K562 (cell line): Measurements from ENCODE around the gene AMZ2. TPM values are rescaled to one million over a fixed set of nuclear protein-coding genes. Genes with fewer than 3 reads are reported as not detected.

Experiments
- ATF1 ChIP-seq, 2 experiments: fragments of 450-650 bp in 1 of 2; IDR thresholded peaks; 2 replicates each; pipeline ENCODE4 v1.6.1; 2016; ENCODE audit warnings: missing compliant biosample characterization in 1 of 2, missing genetic modification characterization in 1 of 2
- CCNT2 ChIP-seq: IDR thresholded peaks from 2 replicates; pipeline ENCODE4 v1.6.1; 2011; ENCODE audit warnings: borderline replicate concordance, low read depth, mild to moderate bottlenecking, moderate library complexity, mixed read lengths, low read length; ENCODE audit not compliant: insufficient read length; ENCODE audit errors: extremely low read depth
- CTBP1 ChIP-seq: fragments of 450-650 bp; IDR thresholded peaks from 2 replicates; pipeline ENCODE4 v1.6.1; 2016; ENCODE audit warnings: borderline replicate concordance
- FOXA3 ChIP-seq, 2 experiments: fragments of 450-650 bp in 1 of 2; sonication (generic) in 1 of 2; formaldehyde crosslinking; IDR thresholded peaks in 1 of 2; conservative IDR thresholded peaks in 1 of 2; 2 replicates each; pipeline versions ENCODE4 v1.4.0 to v1.8.0; 2020 to 2022; ENCODE audit warnings: mild to moderate bottlenecking in 2 of 2, missing genetic modification reagents in 1 of 2
- HCFC1 ChIP-seq: IDR thresholded peaks from 2 replicates; pipeline ENCODE4 v1.6.1; 2012; ENCODE audit warnings: low read depth, low read length, improper control_type of control experiment
- MEIS2 ChIP-seq: fragments of 450-650 bp; IDR thresholded peaks from 2 replicates; pipeline ENCODE4 v1.6.1; 2014; ENCODE audit warnings: mild to moderate bottlenecking; ENCODE audit not compliant: partially characterized antibody
- NR3C1 ChIP-seq: sonication (generic); formaldehyde crosslinking; IDR thresholded peaks from 2 replicates; pipeline ENCODE4 v1.8.1; 2022; ENCODE audit warnings: missing genetic modification reagents
- PHF21A ChIP-seq: fragments of 450-650 bp; IDR thresholded peaks from 2 replicates; pipeline ENCODE4 v1.6.1; 2017; ENCODE audit warnings: low read depth, borderline replicate concordance
- RBM14 ChIP-seq: fragments of 200-400 bp; formaldehyde crosslinking; IDR thresholded peaks from 2 replicates; pipeline ENCODE4 v1.6.1; 2018; ENCODE audit warnings: low read depth, mild to moderate bottlenecking, low read length, moderate library complexity, borderline replicate concordance; ENCODE audit not compliant: insufficient read depth
- TAF9B ChIP-seq: fragments of 450-650 bp; IDR thresholded peaks from 2 replicates; pipeline ENCODE4 v1.6.1; 2018; ENCODE audit warnings: mild to moderate bottlenecking; ENCODE audit not compliant: partially characterized antibody
- TBP ChIP-seq: optimal IDR thresholded peaks from 2 replicates; pipeline ENCODE3; 2011; ENCODE audit warnings: low read depth, low read length, improper control_type of control experiment
- XRCC4 ChIP-seq: IDR thresholded peaks from one replicate; pipeline ENCODE4 v1.6.1; 2011; ENCODE audit not compliant: insufficient read depth, insufficient read length; ENCODE audit errors: extremely low read depth
- YY1 ChIP-seq, 3 experiments: IDR thresholded peaks; 2 replicates each; pipeline ENCODE4 v1.6.1; 2011; ENCODE audit warnings: low read length in 2 of 3, mild to moderate bottlenecking in 2 of 3, moderate library complexity in 2 of 3, borderline replicate concordance in 1 of 3, control low read depth in 1 of 3, low read depth in 1 of 3; ENCODE audit not compliant: insufficient read depth in 3 of 3, insufficient replicate concordance in 2 of 3, control insufficient read depth in 1 of 3, insufficient read length in 1 of 3; ENCODE audit errors: extremely low read depth in 1 of 3
- ZNF165 ChIP-seq: fragments of 250-450 bp; sonication (Bioruptor Pico); IDR thresholded peaks from 2 replicates; pipeline ENCODE4 v1.4.0; 2020; ENCODE audit warnings: borderline replicate concordance
- ZNF76 ChIP-seq: fragments of 250-450 bp; sonication (Bioruptor Pico); IDR thresholded peaks from 2 replicates; pipeline ENCODE4 v1.4.0; 2020; ENCODE audit warnings: mild to moderate bottlenecking, moderate library complexity, borderline replicate concordance
- polyA plus RNA-seq, 8 experiments: library from polyadenylated mRNA; depleted of rRNA in 4 of 8; stranded (reverse) in 5 of 8; unstranded in 3 of 8; fragments of >200 nt; fragmentation: Nextera tagmentation in 2 of 8; fragmentation: Illumina TruSeq in 1 of 8; extraction: Ambion mirVana in 2 of 8; extraction: Trizol in 1 of 8; gene quantifications; 2 replicates each; pipeline versions ENCODE4 v1.2.1 to v1.2.3, GENCODE V29; 2011 to 2014; ENCODE audit warnings: inconsistent platforms in 1 of 8, missing spikeins in 1 of 8
- total RNA-seq, 7 experiments: library from RNA; depleted of rRNA in 6 of 7; stranded (reverse); fragments of >200 nt in 6 of 7; fragmentation: Illumina TruSeq in 2 of 7; extraction: Trizol in 2 of 7; gene quantifications; 2 replicates each; pipeline versions ENCODE4 v1.2.1 to v1.2.3, GENCODE V29; 2011 to 2021; ENCODE audit warnings: low replicate concordance in 1 of 7
- TF ChIP-seq, protein P1 (sequence below): sonication (generic); formaldehyde crosslinking; IDR thresholded peaks from 2 replicates; pipeline ENCODE4 v1.9.0; 2022; ENCODE audit warnings: mild to moderate bottlenecking, missing genetic modification reagents
- TF ChIP-seq, protein P2 (sequence below): fragments of 250-450 bp; sonication (Bioruptor Pico); IDR thresholded peaks from 2 replicates; pipeline ENCODE4 v1.5.0; 2021
- TF ChIP-seq, protein P3 (sequence below), 2 experiments: fragments of 250-450 bp in 1 of 2; fragments of 450-650 bp in 1 of 2; sonication (Bioruptor Pico) in 1 of 2; IDR thresholded peaks; 2 replicates each; pipeline versions ENCODE4 v1.6.1 to v1.8.0; 2016 to 2021; ENCODE audit warnings: mild to moderate bottlenecking in 2 of 2, moderate library complexity in 2 of 2, missing compliant biosample characterization in 1 of 2, missing genetic modification characterization in 1 of 2
- TF ChIP-seq, protein P4 (sequence below): fragments of 250-450 bp; sonication (Bioruptor Pico); IDR thresholded peaks from 2 replicates; pipeline ENCODE4 v1.4.0; 2020; ENCODE audit warnings: mild to moderate bottlenecking, moderate library complexity

AMZ2 gene
- total and polyA plus RNA-seq, 9 of the 15 experiments (the other 6 are each of a cell fraction or from before 2014, with no cell fraction given), result 22.6 to 92.2 (median 52.6) TPM

DNA sequence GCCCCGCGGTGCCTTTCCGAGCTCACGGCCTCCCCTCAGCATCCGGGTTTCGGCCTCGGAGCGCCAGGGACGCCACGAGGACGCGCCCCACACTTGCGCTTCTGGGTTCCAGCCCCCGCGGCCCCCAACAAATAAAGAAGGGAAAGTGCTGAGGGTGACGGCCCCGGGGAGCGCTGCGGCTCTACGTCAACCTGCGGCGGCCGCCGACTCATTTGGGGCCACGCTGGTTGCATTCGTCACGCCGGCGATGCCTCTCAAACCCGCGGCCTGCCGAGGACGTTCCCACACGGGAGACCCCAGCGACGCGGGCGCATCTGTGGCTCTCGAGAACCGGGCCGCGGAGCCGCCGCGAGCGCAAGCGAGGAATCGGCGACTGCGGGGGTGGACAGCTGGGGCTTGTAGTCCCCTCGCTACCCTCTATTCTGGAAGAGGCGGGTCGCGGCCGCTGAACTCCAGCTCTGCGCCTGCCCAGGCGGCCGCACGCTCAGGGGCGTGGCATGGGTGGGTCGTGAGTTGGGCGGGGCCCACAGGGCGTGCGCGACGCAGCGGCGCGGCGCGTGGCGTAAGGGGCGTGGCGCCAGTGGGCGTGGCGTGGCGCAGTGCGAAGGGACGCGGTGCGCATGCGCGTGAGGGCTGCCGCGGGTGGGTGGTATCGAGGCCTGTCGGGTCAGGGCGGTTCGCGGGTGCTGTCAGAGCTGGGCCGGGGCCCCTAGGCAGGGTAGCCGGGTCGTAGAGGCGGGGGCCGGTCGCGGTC lies at the start of gene AMZ2 (continued):
- TF ChIP-seq FOXA3 (CRISPR knock-in tag; conservative IDR thresholded peaks at IDR 0.05 in 1 of 2, IDR thresholded peaks at IDR 0.05 in 1 of 2), result peak in 1 of 2 experiments; percentile 78; a peak in 1 of 4 replicates
- TF ChIP-seq, protein P1, sequence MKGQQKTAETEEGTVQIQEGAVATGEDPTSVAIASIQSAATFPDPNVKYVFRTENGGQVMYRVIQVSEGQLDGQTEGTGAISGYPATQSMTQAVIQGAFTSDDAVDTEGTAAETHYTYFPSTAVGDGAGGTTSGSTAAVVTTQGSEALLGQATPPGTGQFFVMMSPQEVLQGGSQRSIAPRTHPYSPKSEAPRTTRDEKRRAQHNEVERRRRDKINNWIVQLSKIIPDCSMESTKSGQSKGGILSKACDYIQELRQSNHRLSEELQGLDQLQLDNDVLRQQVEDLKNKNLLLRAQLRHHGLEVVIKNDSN (CRISPR knock-in tag), result peak; percentile 62; the same call in 1 of the 2 replicates
- TF ChIP-seq YY1 (IDR thresholded peaks at IDR 0.05; ENCODE audit: borderline replicate concordance in 1 of 3, control insufficient read depth in 1 of 3, extremely low read depth in 1 of 3, insufficient read depth in 3 of 3, insufficient read length in 1 of 3, insufficient replicate concordance in 2 of 3, low read depth in 1 of 3, low read length in 2 of 3), result peak in 1 of 3 experiments; percentile 4
- no peak for TF ChIP-seq PHF21A
- TF ChIP-seq, protein P2, sequence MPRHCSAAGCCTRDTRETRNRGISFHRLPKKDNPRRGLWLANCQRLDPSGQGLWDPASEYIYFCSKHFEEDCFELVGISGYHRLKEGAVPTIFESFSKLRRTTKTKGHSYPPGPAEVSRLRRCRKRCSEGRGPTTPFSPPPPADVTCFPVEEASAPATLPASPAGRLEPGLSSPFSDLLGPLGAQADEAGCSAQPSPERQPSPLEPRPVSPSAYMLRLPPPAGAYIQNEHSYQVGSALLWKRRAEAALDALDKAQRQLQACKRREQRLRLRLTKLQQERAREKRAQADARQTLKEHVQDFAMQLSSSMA (CRISPR knock-in tag), result no peak
- TF ChIP-seq TBP, result peak; percentile 81
- peak; percentile 11; the same call in 1 of the 2 replicates for TF ChIP-seq ZNF76
- peak; percentile 73; the same call in 1 of the 2 replicates for TF ChIP-seq NR3C1 (CRISPR knock-in tag)
- TF ChIP-seq HCFC1, result peak; percentile 54
- TF ChIP-seq ATF1 (CRISPR knock-in tag; IDR thresholded peaks at IDR 0.05), result no peak
- peak; percentile 89 for TF ChIP-seq ATF1 (tag; IDR thresholded peaks at IDR 0.05)
- TF ChIP-seq ZNF165 (CRISPR knock-in tag), result no peak
- peak; percentile 89 for TF ChIP-seq CTBP1
- 0 out of 2 replicates have a peak, but pooled peaks have one; percentile 47 for TF ChIP-seq RBM14
- peak; percentile 68 for TF ChIP-seq TAF9B
- TF ChIP-seq XRCC4, result no peak
- peak; percentile 94 for TF ChIP-seq MEIS2
- TF ChIP-seq, protein P3, sequence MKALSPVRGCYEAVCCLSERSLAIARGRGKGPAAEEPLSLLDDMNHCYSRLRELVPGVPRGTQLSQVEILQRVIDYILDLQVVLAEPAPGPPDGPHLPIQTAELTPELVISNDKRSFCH (CRISPR knock-in tag; IDR thresholded peaks at IDR 0.05), result no peak
- TF ChIP-seq, protein P3 (tag; IDR thresholded peaks at IDR 0.05), result 0 out of 2 replicates have a peak, but pooled peaks have one; percentile 20
- TF ChIP-seq CCNT2, result peak; percentile 85
- TF ChIP-seq, protein P4, sequence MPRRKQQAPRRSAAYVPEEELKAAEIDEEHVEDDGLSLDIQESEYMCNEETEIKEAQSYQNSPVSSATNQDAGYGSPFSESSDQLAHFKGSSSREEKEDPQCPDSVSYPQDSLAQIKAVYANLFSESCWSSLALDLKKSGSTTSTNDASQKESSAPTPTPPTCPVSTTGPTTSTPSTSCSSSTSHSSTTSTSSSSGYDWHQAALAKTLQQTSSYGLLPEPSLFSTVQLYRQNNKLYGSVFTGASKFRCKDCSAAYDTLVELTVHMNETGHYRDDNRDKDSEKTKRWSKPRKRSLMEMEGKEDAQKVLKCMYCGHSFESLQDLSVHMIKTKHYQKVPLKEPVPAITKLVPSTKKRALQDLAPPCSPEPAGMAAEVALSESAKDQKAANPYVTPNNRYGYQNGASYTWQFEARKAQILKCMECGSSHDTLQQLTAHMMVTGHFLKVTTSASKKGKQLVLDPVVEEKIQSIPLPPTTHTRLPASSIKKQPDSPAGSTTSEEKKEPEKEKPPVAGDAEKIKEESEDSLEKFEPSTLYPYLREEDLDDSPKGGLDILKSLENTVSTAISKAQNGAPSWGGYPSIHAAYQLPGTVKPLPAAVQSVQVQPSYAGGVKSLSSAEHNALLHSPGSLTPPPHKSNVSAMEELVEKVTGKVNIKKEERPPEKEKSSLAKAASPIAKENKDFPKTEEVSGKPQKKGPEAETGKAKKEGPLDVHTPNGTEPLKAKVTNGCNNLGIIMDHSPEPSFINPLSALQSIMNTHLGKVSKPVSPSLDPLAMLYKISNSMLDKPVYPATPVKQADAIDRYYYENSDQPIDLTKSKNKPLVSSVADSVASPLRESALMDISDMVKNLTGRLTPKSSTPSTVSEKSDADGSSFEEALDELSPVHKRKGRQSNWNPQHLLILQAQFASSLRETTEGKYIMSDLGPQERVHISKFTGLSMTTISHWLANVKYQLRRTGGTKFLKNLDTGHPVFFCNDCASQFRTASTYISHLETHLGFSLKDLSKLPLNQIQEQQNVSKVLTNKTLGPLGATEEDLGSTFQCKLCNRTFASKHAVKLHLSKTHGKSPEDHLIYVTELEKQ (CRISPR knock-in tag), result no peak
